HepG2 (cell line): ENCODE data around the gene EEF1E1. TPM values are rescaled to one million over a fixed set of nuclear protein-coding genes. Genes with fewer than 3 reads are reported as not detected.
A peak's percentile ranks its signal among the peaks of the same experiment; 100 is the strongest.

Source experiments
- FOXA3 ChIP-seq: IDR thresholded peaks from 2 replicates; pipeline ENCODE4 v1.6.1; 2016; ENCODE audit warnings: missing genetic modification reagents, missing compliant biosample characterization
- NCOR1 ChIP-seq: fragments of 200-600 bp; sonication (generic); IDR thresholded peaks from 2 replicates; pipeline ENCODE4 v1.7.0; 2017; ENCODE audit warnings: antibody characterized with exemption, low read length, borderline replicate concordance
- NFIC ChIP-seq: IDR thresholded peaks from 2 replicates; pipeline ENCODE4 v1.6.1; 2012; ENCODE audit warnings: mild to moderate bottlenecking, low read length, inconsistent platforms
- NPAS2 ChIP-seq: sonication (generic); formaldehyde crosslinking; IDR thresholded peaks from 2 replicates; pipeline ENCODE4 v1.8.0; 2022; ENCODE audit warnings: mild to moderate bottlenecking, missing genetic modification reagents, borderline replicate concordance
- PAF1 ChIP-seq: IDR thresholded peaks from 2 replicates; pipeline ENCODE4 v1.6.1; 2016; ENCODE audit warnings: missing genetic modification reagents, missing compliant biosample characterization
- PAX8 ChIP-seq: sonication (generic); formaldehyde crosslinking; IDR thresholded peaks from 2 replicates; pipeline ENCODE4 v1.8.0; 2022; ENCODE audit warnings: mild to moderate bottlenecking, missing genetic modification reagents, borderline replicate concordance
- SMC3 ChIP-seq: IDR thresholded peaks from 2 replicates; pipeline ENCODE4 v1.6.1; 2011; ENCODE audit warnings: low read length, improper control_type of control experiment
- ZFP36L1 ChIP-seq: sonication (generic); formaldehyde crosslinking; IDR thresholded peaks from 2 replicates; pipeline ENCODE4 v1.8.0; 2022; ENCODE audit warnings: mild to moderate bottlenecking, missing genetic modification reagents, moderate library complexity
- ZNF136 ChIP-seq: sonication (generic); formaldehyde crosslinking; IDR thresholded peaks from 2 replicates; pipeline ENCODE4 v1.8.1; 2022; ENCODE audit warnings: low read depth, mild to moderate bottlenecking, moderate library complexity, missing genetic modification reagents
- ZNF564 ChIP-seq: sonication (generic); formaldehyde crosslinking; IDR thresholded peaks from 2 replicates; pipeline ENCODE4 v1.8.1; 2023; ENCODE audit warnings: mild to moderate bottlenecking, missing genetic modification reagents
- ZNF747 ChIP-seq: sonication (generic); formaldehyde crosslinking; IDR thresholded peaks from 2 replicates; pipeline ENCODE4 v1.8.1; 2023; ENCODE audit warnings: missing genetic modification reagents, mild to moderate bottlenecking, borderline replicate concordance
- ZNF773 ChIP-seq: sonication (generic); formaldehyde crosslinking; IDR thresholded peaks from 2 replicates; pipeline ENCODE4 v1.4.0; 2020; ENCODE audit warnings: missing genetic modification reagents, borderline replicate concordance
- ZNF782 ChIP-seq: sonication (generic); formaldehyde crosslinking; IDR thresholded peaks from 2 replicates; pipeline ENCODE4 v1.4.0; 2020; ENCODE audit warnings: missing genetic modification reagents, mild to moderate bottlenecking, borderline replicate concordance
- polyA plus RNA-seq, 8 experiments: library from polyadenylated mRNA; depleted of rRNA in 3 of 8; stranded (reverse) in 7 of 8; unstranded in 1 of 8; fragments of >200 nt; fragmentation: Illumina TruSeq in 4 of 8; extraction: Trizol in 4 of 8; gene quantifications; 2 replicates each; pipeline versions ENCODE4 v1.2.1 to v1.2.3, GENCODE V29; 2011 to 2016; ENCODE audit warnings: low read depth in 4 of 8, missing spikeins in 1 of 8, mixed read lengths in 1 of 8; ENCODE audit not compliant: insufficient read depth in 1 of 8
- total RNA-seq, 5 experiments: library from RNA; depleted of rRNA; stranded (reverse); fragments of >200 nt; fragmentation: Illumina TruSeq; extraction: Trizol; gene quantifications; 2 replicates each; pipeline ENCODE4 v1.2.3, GENCODE V29; 2016; ENCODE audit warnings: low read depth in 1 of 5
- TF ChIP-seq, protein P1 (sequence below): sonication (generic); formaldehyde crosslinking; conservative IDR thresholded peaks from 2 replicates; pipeline ENCODE4 v1.4.0; 2020; ENCODE audit warnings: missing genetic modification reagents
- TF ChIP-seq, protein P2 (sequence below): IDR thresholded peaks from 2 replicates; pipeline ENCODE4 v1.6.1; 2016; ENCODE audit warnings: missing compliant biosample characterization, missing genetic modification reagents, borderline replicate concordance
- TF ChIP-seq, protein P3 (sequence below): sonication (generic); formaldehyde crosslinking; IDR thresholded peaks from 2 replicates; pipeline ENCODE4 v1.4.0; 2020; ENCODE audit warnings: mild to moderate bottlenecking, missing genetic modification reagents, borderline replicate concordance
- TF ChIP-seq, protein P4 (sequence below), 2 experiments: IDR thresholded peaks; 2 replicates each; pipeline ENCODE4 v1.6.1; 2011 to 2012; ENCODE audit warnings: low read length in 2 of 2, borderline replicate concordance in 1 of 2, low read depth in 1 of 2, mild to moderate bottlenecking in 1 of 2, moderate library complexity in 1 of 2

Gene EEF1E1
- total and polyA plus RNA-seq, 2 of the 13 experiments (the other 11 are each of a cell fraction or from before 2014, with no cell fraction given): 128 to 188 TPM

GRCh38 chr6:8131265-8131897 is 29.0 kb upstream of the EEF1E1 start (continued):
- TF ChIP-seq, protein P1, sequence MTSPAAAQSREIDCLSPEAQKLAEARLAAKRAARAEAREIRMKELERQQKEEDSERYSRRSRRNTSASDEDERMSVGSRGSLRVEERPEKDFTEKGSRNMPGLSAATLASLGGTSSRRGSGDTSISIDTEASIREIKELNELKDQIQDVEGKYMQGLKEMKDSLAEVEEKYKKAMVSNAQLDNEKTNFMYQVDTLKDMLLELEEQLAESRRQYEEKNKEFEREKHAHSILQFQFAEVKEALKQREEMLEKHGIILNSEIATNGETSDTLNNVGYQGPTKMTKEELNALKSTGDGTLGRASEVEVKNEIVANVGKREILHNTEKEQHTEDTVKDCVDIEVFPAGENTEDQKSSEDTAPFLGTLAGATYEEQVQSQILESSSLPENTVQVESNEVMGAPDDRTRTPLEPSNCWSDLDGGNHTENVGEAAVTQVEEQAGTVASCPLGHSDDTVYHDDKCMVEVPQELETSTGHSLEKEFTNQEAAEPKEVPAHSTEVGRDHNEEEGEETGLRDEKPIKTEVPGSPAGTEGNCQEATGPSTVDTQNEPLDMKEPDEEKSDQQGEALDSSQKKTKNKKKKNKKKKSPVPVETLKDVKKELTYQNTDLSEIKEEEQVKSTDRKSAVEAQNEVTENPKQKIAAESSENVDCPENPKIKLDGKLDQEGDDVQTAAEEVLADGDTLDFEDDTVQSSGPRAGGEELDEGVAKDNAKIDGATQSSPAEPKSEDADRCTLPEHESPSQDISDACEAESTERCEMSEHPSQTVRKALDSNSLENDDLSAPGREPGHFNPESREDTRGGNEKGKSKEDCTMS (CRISPR knock-in tag): no peak
- TF ChIP-seq ZNF773 (CRISPR knock-in tag) (no peak), SMC3 (peak; percentile 91), ZNF136 (CRISPR knock-in tag) (no peak), ZNF747 (no peak), NFIC (no peak), PAF1 (no peak), NCOR1 (no peak), FOXA3 (CRISPR knock-in tag) (no peak), ZFP36L1 (no peak), ZNF564 (CRISPR knock-in tag) (no peak), ZNF782 (CRISPR knock-in tag) (no peak), PAX8 (CRISPR knock-in tag) (no peak), NPAS2 (CRISPR knock-in tag) (no peak)
- TF ChIP-seq, protein P2, sequence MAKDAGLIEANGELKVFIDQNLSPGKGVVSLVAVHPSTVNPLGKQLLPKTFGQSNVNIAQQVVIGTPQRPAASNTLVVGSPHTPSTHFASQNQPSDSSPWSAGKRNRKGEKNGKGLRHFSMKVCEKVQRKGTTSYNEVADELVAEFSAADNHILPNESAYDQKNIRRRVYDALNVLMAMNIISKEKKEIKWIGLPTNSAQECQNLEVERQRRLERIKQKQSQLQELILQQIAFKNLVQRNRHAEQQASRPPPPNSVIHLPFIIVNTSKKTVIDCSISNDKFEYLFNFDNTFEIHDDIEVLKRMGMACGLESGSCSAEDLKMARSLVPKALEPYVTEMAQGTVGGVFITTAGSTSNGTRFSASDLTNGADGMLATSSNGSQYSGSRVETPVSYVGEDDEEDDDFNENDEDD (CRISPR knock-in tag): no peak
- TF ChIP-seq, protein P3, sequence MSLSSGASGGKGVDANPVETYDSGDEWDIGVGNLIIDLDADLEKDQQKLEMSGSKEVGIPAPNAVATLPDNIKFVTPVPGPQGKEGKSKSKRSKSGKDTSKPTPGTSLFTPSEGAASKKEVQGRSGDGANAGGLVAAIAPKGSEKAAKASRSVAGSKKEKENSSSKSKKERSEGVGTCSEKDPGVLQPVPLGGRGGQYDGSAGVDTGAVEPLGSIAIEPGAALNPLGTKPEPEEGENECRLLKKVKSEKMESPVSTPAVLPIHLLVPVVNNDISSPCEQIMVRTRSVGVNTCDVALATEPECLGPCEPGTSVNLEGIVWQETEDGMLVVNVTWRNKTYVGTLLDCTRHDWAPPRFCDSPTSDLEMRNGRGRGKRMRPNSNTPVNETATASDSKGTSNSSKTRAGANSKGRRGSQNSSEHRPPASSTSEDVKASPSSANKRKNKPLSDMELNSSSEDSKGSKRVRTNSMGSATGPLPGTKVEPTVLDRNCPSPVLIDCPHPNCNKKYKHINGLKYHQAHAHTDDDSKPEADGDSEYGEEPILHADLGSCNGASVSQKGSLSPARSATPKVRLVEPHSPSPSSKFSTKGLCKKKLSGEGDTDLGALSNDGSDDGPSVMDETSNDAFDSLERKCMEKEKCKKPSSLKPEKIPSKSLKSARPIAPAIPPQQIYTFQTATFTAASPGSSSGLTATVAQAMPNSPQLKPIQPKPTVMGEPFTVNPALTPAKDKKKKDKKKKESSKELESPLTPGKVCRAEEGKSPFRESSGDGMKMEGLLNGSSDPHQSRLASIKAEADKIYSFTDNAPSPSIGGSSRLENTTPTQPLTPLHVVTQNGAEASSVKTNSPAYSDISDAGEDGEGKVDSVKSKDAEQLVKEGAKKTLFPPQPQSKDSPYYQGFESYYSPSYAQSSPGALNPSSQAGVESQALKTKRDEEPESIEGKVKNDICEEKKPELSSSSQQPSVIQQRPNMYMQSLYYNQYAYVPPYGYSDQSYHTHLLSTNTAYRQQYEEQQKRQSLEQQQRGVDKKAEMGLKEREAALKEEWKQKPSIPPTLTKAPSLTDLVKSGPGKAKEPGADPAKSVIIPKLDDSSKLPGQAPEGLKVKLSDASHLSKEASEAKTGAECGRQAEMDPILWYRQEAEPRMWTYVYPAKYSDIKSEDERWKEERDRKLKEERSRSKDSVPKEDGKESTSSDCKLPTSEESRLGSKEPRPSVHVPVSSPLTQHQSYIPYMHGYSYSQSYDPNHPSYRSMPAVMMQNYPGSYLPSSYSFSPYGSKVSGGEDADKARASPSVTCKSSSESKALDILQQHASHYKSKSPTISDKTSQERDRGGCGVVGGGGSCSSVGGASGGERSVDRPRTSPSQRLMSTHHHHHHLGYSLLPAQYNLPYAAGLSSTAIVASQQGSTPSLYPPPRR (CRISPR knock-in tag): no peak
- TF ChIP-seq, protein P4, sequence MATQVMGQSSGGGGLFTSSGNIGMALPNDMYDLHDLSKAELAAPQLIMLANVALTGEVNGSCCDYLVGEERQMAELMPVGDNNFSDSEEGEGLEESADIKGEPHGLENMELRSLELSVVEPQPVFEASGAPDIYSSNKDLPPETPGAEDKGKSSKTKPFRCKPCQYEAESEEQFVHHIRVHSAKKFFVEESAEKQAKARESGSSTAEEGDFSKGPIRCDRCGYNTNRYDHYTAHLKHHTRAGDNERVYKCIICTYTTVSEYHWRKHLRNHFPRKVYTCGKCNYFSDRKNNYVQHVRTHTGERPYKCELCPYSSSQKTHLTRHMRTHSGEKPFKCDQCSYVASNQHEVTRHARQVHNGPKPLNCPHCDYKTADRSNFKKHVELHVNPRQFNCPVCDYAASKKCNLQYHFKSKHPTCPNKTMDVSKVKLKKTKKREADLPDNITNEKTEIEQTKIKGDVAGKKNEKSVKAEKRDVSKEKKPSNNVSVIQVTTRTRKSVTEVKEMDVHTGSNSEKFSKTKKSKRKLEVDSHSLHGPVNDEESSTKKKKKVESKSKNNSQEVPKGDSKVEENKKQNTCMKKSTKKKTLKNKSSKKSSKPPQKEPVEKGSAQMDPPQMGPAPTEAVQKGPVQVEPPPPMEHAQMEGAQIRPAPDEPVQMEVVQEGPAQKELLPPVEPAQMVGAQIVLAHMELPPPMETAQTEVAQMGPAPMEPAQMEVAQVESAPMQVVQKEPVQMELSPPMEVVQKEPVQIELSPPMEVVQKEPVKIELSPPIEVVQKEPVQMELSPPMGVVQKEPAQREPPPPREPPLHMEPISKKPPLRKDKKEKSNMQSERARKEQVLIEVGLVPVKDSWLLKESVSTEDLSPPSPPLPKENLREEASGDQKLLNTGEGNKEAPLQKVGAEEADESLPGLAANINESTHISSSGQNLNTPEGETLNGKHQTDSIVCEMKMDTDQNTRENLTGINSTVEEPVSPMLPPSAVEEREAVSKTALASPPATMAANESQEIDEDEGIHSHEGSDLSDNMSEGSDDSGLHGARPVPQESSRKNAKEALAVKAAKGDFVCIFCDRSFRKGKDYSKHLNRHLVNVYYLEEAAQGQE (IDR thresholded peaks at IDR 0.05; ENCODE audit: borderline replicate concordance in 1 of 2, low read depth in 1 of 2, low read length in 2 of 2): no peak
